DOHH2 (cell line): ENCODE data around the gene CDH6.

Experiments
- CTCF ChIP-seq: fragments of 200-600 bp; sonication (generic); IDR thresholded peaks from one replicate; pipeline ENCODE4 v1.5.1; 2014; ENCODE audit warnings: antibody characterized with exemption, mild to moderate bottlenecking, low read depth, low read length; ENCODE audit not compliant: poor library complexity, severe bottlenecking
- EZH2phosphoT487 ChIP-seq: fragments of 200-600 bp; sonication (generic); IDR thresholded peaks from 2 replicates; pipeline ENCODE4 v1.6.1; 2017; ENCODE audit warnings: borderline replicate concordance, mild to moderate bottlenecking, antibody characterized with exemption, low read length, moderate library complexity, mixed read lengths

- TF ChIP-seq EZH2phosphoT487 (no peak), CTCF (no peak)
Measured at GRCh38 chr5:31161781-31162181, 31.7 kb upstream of the CDH6 start.
